H9 (cell line): ENCODE results near the gene EIF2B5. TPM values are rescaled to one million over a fixed set of nuclear protein-coding genes. Genes with fewer than 3 reads are reported as not detected.

Source experiments
- DNase-seq: peaks from one replicate; pipeline ENCODE4 v3.0.0-alpha.2; 2017
- H2AFZ ChIP-seq: one replicate; pipeline ENCODE4 v1.6.1; 2013; ENCODE audit warnings: mild to moderate bottlenecking, low read length, control low read depth, moderate library complexity
- H2AK5ac ChIP-seq: 2 replicates; pipeline ENCODE4 v1.6.1; 2013; ENCODE audit warnings: low read length, control low read depth, mixed read lengths; ENCODE audit not compliant: insufficient read length
- H2BK120ac ChIP-seq: one replicate; pipeline ENCODE4 v1.6.1; 2013; ENCODE audit warnings: low read depth, mild to moderate bottlenecking, low read length, control low read depth, inconsistent platforms; ENCODE audit not compliant: poor library complexity, severe bottlenecking
- H2BK12ac ChIP-seq: 2 replicates; pipeline ENCODE4 v1.6.1; 2013; ENCODE audit warnings: low read length, control low read depth, mixed read lengths, low read depth; ENCODE audit not compliant: insufficient read length
- H2BK15ac ChIP-seq: 2 replicates; pipeline ENCODE4 v1.6.1; 2013; ENCODE audit warnings: low read depth, low read length, control low read depth
- H2BK20ac ChIP-seq: one replicate; pipeline ENCODE4 v1.6.1; 2013; ENCODE audit warnings: low read depth, mild to moderate bottlenecking, low read length, control low read depth, inconsistent platforms; ENCODE audit not compliant: poor library complexity, severe bottlenecking
- H2BK5ac ChIP-seq: 2 replicates; pipeline ENCODE4 v1.6.1; 2013; ENCODE audit warnings: low read length, control low read depth, mixed read lengths; ENCODE audit not compliant: insufficient read length
- H3K14ac ChIP-seq: 2 replicates; pipeline ENCODE4 v1.6.1; 2013; ENCODE audit warnings: low read length, control low read depth; ENCODE audit not compliant: insufficient read depth
- H3K18ac ChIP-seq: 2 replicates; pipeline ENCODE4 v1.6.1; 2013; ENCODE audit warnings: low read depth, mild to moderate bottlenecking, mixed read lengths, low read length, control low read depth; ENCODE audit not compliant: insufficient read length
- H3K23ac ChIP-seq: 2 replicates; pipeline ENCODE4 v1.6.1; 2013; ENCODE audit warnings: low read length, control low read depth, mixed read lengths, low read depth; ENCODE audit not compliant: insufficient read length
- H3K23me2 ChIP-seq: 2 replicates; pipeline ENCODE4 v1.6.1; 2013; ENCODE audit warnings: low read depth, mild to moderate bottlenecking, mixed read lengths, low read length, control low read depth; ENCODE audit not compliant: insufficient read length, poor library complexity, severe bottlenecking
- H3K27ac ChIP-seq: 2 replicates; pipeline ENCODE4 v1.5.1; 2013; ENCODE audit warnings: low read length, control low read depth, mixed read lengths, low read depth; ENCODE audit not compliant: insufficient read length
- H3K27me3 ChIP-seq: 2 replicates; pipeline ENCODE4 v1.6.1; 2013; ENCODE audit warnings: low read length, control low read depth, inconsistent platforms; ENCODE audit not compliant: insufficient read depth
- H3K4ac ChIP-seq: 2 replicates; pipeline ENCODE4 v1.6.1; 2013; ENCODE audit warnings: low read depth, mild to moderate bottlenecking, control low read depth, inconsistent platforms, low read length, moderate library complexity
- H3K4me1 ChIP-seq: 2 replicates; pipeline ENCODE4 v1.6.1; 2013; ENCODE audit warnings: low read length, control low read depth, inconsistent platforms; ENCODE audit not compliant: insufficient read depth
- H3K4me2 ChIP-seq: 2 replicates; pipeline ENCODE4 v1.6.1; 2013; ENCODE audit warnings: low read length, control low read depth, mixed read lengths; ENCODE audit not compliant: insufficient read length, insufficient read depth
- H3K56ac ChIP-seq: 2 replicates; pipeline ENCODE4 v1.6.1; 2013; ENCODE audit warnings: low read depth, mild to moderate bottlenecking, mixed read lengths, low read length, control low read depth; ENCODE audit not compliant: insufficient read length
- H3K79me1 ChIP-seq: 2 replicates; pipeline ENCODE4 v1.6.1; 2013; ENCODE audit warnings: low read depth, mild to moderate bottlenecking, moderate library complexity, low read length, control low read depth, inconsistent platforms; ENCODE audit not compliant: insufficient read depth, poor library complexity, severe bottlenecking
- H3K79me2 ChIP-seq: 2 replicates; pipeline ENCODE4 v1.6.1; 2013; ENCODE audit warnings: low read length, control low read depth, inconsistent platforms; ENCODE audit not compliant: insufficient read depth
- H3K9ac ChIP-seq: 2 replicates; pipeline ENCODE4 v1.6.1; 2013; ENCODE audit warnings: low read length, control low read depth, mixed read lengths; ENCODE audit not compliant: insufficient read length; ENCODE audit errors: extremely low read depth
- H3K9me3 ChIP-seq: one replicate; pipeline ENCODE4 v1.6.1; 2013; ENCODE audit warnings: low read depth, low read length, inconsistent platforms; ENCODE audit not compliant: control insufficient read depth
- H3T11ph ChIP-seq: one replicate; pipeline ENCODE4 v1.6.1; 2013; ENCODE audit warnings: mild to moderate bottlenecking, low read length, control low read depth, inconsistent platforms
- H4K20me1 ChIP-seq: one replicate; pipeline ENCODE4 v1.6.1; 2013; ENCODE audit not compliant: control insufficient read depth, insufficient read length, insufficient read depth
- H4K5ac ChIP-seq: 2 replicates; pipeline ENCODE4 v1.6.1; 2013; ENCODE audit warnings: low read depth, mild to moderate bottlenecking, mixed read lengths, low read length, control low read depth; ENCODE audit not compliant: insufficient read length
- H4K8ac ChIP-seq: replicated peaks from 2 replicates; pipeline ENCODE4 v1.6.1; 2013; ENCODE audit warnings: low read length, control low read depth, mixed read lengths, low read depth; ENCODE audit not compliant: insufficient read length
- H4K91ac ChIP-seq: 2 replicates; pipeline ENCODE4 v1.6.1; 2013; ENCODE audit warnings: low read depth, mild to moderate bottlenecking, moderate library complexity, mixed read lengths, low read length, control low read depth; ENCODE audit not compliant: insufficient read length
- H3K27ac Mint-ChIP-seq, 3 experiments: 2 replicates in 2 of 3; 3 replicates in 1 of 3; pipeline ENCODE4 v1.8.0; 2020 to 2021; ENCODE audit warnings: mixed read lengths in 3 of 3, mild to moderate bottlenecking in 1 of 3, moderate library complexity in 1 of 3
- H3K27me3 Mint-ChIP-seq: 2 replicates; pipeline ENCODE4 v1.8.0; 2021; ENCODE audit warnings: low read depth, mild to moderate bottlenecking, moderate library complexity, mixed read lengths
- H3K36me3 Mint-ChIP-seq, 3 experiments: 2 replicates in 2 of 3; 3 replicates in 1 of 3; pipeline ENCODE4 v1.8.0; 2020 to 2021; ENCODE audit warnings: low read depth in 3 of 3, mixed read lengths in 3 of 3; ENCODE audit not compliant: insufficient read depth in 1 of 3
- H3K4me1 Mint-ChIP-seq, 2 experiments: 2 replicates each; pipeline ENCODE4 v1.8.0; 2020; ENCODE audit warnings: mixed read lengths in 2 of 2
- H3K4me3 Mint-ChIP-seq, 2 experiments: 2 replicates in 1 of 2; 3 replicates in 1 of 2; pipeline ENCODE4 v1.8.0; 2020 to 2021; ENCODE audit warnings: mild to moderate bottlenecking in 2 of 2, mixed read lengths in 2 of 2, moderate library complexity in 1 of 2
- H3K9me3 Mint-ChIP-seq, 2 experiments: 2 replicates in 1 of 2; 3 replicates in 1 of 2; pipeline ENCODE4 v1.8.0; 2020; ENCODE audit warnings: mild to moderate bottlenecking in 2 of 2, mixed read lengths in 2 of 2, moderate library complexity in 1 of 2
- CTCF ChIP-seq: fragments of 200-600 bp; sonication (generic); conservative IDR thresholded peaks from 3 replicates; pipeline ENCODE4 v1.8.0; 2021; ENCODE audit warnings: antibody characterized with exemption, mild to moderate bottlenecking
- WGBS: extraction: QIAGEN DNeasy Blood & Tissue Kit; methylation state at CpG from one replicate; pipeline ENCODE4 v1.1.7; 2013; ENCODE audit warnings: missing lambda C conversion rate, low lambda C conversion rate, mixed read lengths; ENCODE audit not compliant: insufficient read length; ENCODE audit errors: extremely low coverage; 5-methylcytosine and 5-hydroxymethylcytosine counted together
- total RNA-seq: library from RNA; stranded (reverse); gene quantifications from 2 replicates; pipeline ENCODE4 v1.2.1, GENCODE V29; 2021

EIF2B5 gene
- total RNA-seq, 1 experiment from 2014 or later, result 42.0 TPM

- Mint-ChIP-seq H3K4me3 (no peak overlapping the region), H3K9me3 (peaks cover 12 to 13% of the 10 kb centered on the region in 2 experiments), H3K36me3 (peaks cover 0 to 3% (median 2%) of the 10 kb centered on the region in 3 experiments; a peak in 2 of 7 replicates), H3K27ac (no peak overlapping the region), H3K4me1 (no peaks in the 10 kb centered on the region), H3K27me3 (peaks cover 5% of the 10 kb centered on the region)
- no peaks in the 10 kb centered on the region for H3K79me1 ChIP-seq
- no peak overlapping the region for H4K91ac ChIP-seq
- H4K8ac ChIP-seq, result no peak overlapping the region
- H3K4me2 ChIP-seq, result no peak overlapping the region
- H3K56ac ChIP-seq, result no peak overlapping the region
- H2BK15ac ChIP-seq, result no peak overlapping the region
- H2BK5ac ChIP-seq, result no peak overlapping the region
- H3K23me2 ChIP-seq, result no peaks in the 10 kb centered on the region
- no peak overlapping the region for H2BK12ac ChIP-seq
- WGBS, result no CpG with 5 or more reads among the region's 3 CpGs
- no peaks in the 10 kb centered on the region for H3K4me1 ChIP-seq
- no peak overlapping the region for H3K4ac ChIP-seq
- no peak overlapping the region for H2BK120ac ChIP-seq
- no peaks in the 10 kb centered on the region for H3K9me3 ChIP-seq
- H2AK5ac ChIP-seq, result no peak overlapping the region
- H2AFZ ChIP-seq, result no peak overlapping the region
- no peak overlapping the region for H2BK20ac ChIP-seq
- no peak overlapping the region for H3K23ac ChIP-seq
- H3K27me3 ChIP-seq, result no peaks in the 10 kb centered on the region
- no peak overlapping the region for H3K18ac ChIP-seq
- H3K79me2 ChIP-seq, result no peaks in the 10 kb centered on the region
- no peak overlapping the region for H3K14ac ChIP-seq
- no peak overlapping the region for H3K27ac ChIP-seq
- no peak overlapping the region for H3K9ac ChIP-seq
- no peak for TF ChIP-seq CTCF
- H4K20me1 ChIP-seq, result no peaks in the 10 kb centered on the region
- H4K5ac ChIP-seq, result no peak overlapping the region
- DNase-seq, result no peak
- H3T11ph ChIP-seq, result no peak overlapping the region
Observed at GRCh38 chr3:184092199-184092598, 43.0 kb upstream of the EIF2B5 start.
